SK-N-SH (cell line): ENCODE measurements around the gene LBX1. TPM values are rescaled to one million over a fixed set of nuclear protein-coding genes. Genes with fewer than 3 reads are reported as not detected.

Experiments
- CTCF ChIA-PET: fragments of 300-600, 350-600 bp; formaldehyde crosslinking; extraction: SDS; loops from one replicate; lab custom pipeline; 2021; lab: Yijun Ruan, JAX
- POLR2A ChIA-PET: fragments of 350-600 bp; sonication (Branson Sonifier 250); formaldehyde crosslinking; extraction: SDS; loops from one replicate; lab custom pipeline; 2020; ENCODE audit warnings: antibody characterized with exemption, inconsistent platforms; lab: Yijun Ruan, JAX
- DNase-seq: peaks from one replicate; pipeline ENCODE4 v3.0.0; 2012
- H2AFZ ChIP-seq: fragments of 200-600 bp; sonication (generic); 2 replicates; pipeline ENCODE4 v1.8.1; 2016; ENCODE audit warnings: antibody characterized with exemption, mild to moderate bottlenecking, low read depth
- H3F3A ChIP-seq: fragments of 200-600 bp; sonication (generic); replicated peaks from 2 replicates; pipeline ENCODE3; 2016; ENCODE audit warnings: antibody characterized with exemption, mild to moderate bottlenecking; ENCODE audit not compliant: insufficient read depth
- H3K27ac ChIP-seq, 2 experiments: fragments of 200-500 bp in 1 of 2; fragments of 200-600 bp in 1 of 2; sonication (Bioruptor generic) in 1 of 2; sonication (generic), shearing (Covaris generic) in 1 of 2; 2 replicates each; pipeline versions ENCODE4 v1.5.1 to v1.6.1; 2014 to 2016; ENCODE audit warnings: low read depth in 2 of 2, inconsistent platforms in 1 of 2, low read length in 1 of 2, mild to moderate bottlenecking in 1 of 2, mixed read lengths in 1 of 2
- H3K27me3 ChIP-seq: fragments of 200-600 bp; sonication (generic), shearing (Covaris generic); 2 replicates; pipeline ENCODE4 v1.6.1; 2016; ENCODE audit warnings: mixed run types; ENCODE audit not compliant: insufficient read depth
- H3K36me3 ChIP-seq, 2 experiments: fragments of 200-500 bp in 1 of 2; fragments of 200-600 bp in 1 of 2; sonication (Bioruptor generic) in 1 of 2; sonication (generic) in 1 of 2; replicated peaks in 1 of 2; 2 replicates each; pipeline versions ENCODE3 to v1.5.1; 2014 to 2016; ENCODE audit warnings: low read length in 1 of 2, mild to moderate bottlenecking in 1 of 2; ENCODE audit not compliant: insufficient read depth in 2 of 2, control insufficient read depth in 1 of 2
- H3K4me1 ChIP-seq, 2 experiments: fragments of 200-500 bp in 1 of 2; fragments of 200-600 bp in 1 of 2; sonication (Bioruptor generic) in 1 of 2; sonication (generic), shearing (Covaris generic) in 1 of 2; 2 replicates each; pipeline versions ENCODE4 v1.5.1 to v1.6.1; 2014 to 2016; ENCODE audit warnings: low read depth in 1 of 2, low read length in 1 of 2, mixed run types in 1 of 2; ENCODE audit not compliant: insufficient read depth in 2 of 2, control insufficient read depth in 1 of 2
- H3K4me2 ChIP-seq: fragments of 200-600 bp; sonication (generic), shearing (Covaris generic); 2 replicates; pipeline ENCODE4 v1.6.1; 2017; ENCODE audit warnings: mixed run types
- H3K4me3 ChIP-seq, 2 experiments: fragments of 200-500 bp in 1 of 2; fragments of 200-600 bp in 1 of 2; sonication (Bioruptor generic) in 1 of 2; sonication (generic), shearing (Covaris generic) in 1 of 2; 2 replicates each; pipeline versions ENCODE4 v1.5.1 to v1.8.1; 2014 to 2016; ENCODE audit warnings: low read depth in 2 of 2, inconsistent platforms in 1 of 2, low read length in 1 of 2, mild to moderate bottlenecking in 1 of 2, mixed read lengths in 1 of 2, moderate library complexity in 1 of 2
- H3K79me2 ChIP-seq: fragments of 200-600 bp; sonication (generic); 2 replicates; pipeline ENCODE4 v1.8.1; 2017; ENCODE audit warnings: mild to moderate bottlenecking; ENCODE audit not compliant: insufficient read depth
- H3K9ac ChIP-seq: fragments of 200-600 bp; sonication (generic); 2 replicates; pipeline ENCODE4 v1.6.1; 2017; ENCODE audit warnings: mixed run types
- H3K9me2 ChIP-seq: fragments of 200-600 bp; sonication (generic); 2 replicates; pipeline ENCODE4 v1.6.1; 2017; ENCODE audit warnings: mixed run types
- H3K9me3 ChIP-seq: fragments of 200-600 bp; sonication (generic); 2 replicates; pipeline ENCODE4 v1.6.1; 2017; ENCODE audit warnings: mixed run types, mild to moderate bottlenecking, moderate library complexity
- H4K20me1 ChIP-seq: fragments of 200-600 bp; sonication (generic); 2 replicates; pipeline ENCODE4 v1.6.1; 2017; ENCODE audit warnings: mild to moderate bottlenecking, mixed run types; ENCODE audit not compliant: insufficient read depth
- ELF1 ChIP-seq: IDR thresholded peaks from 2 replicates; pipeline ENCODE4 v1.4.0; 2012
- EP300 ChIP-seq, 2 experiments: IDR thresholded peaks; 2 replicates each; pipeline versions ENCODE4 v1.4.0 to v1.6.1; 2012; ENCODE audit warnings: borderline replicate concordance in 1 of 2, low read depth in 1 of 2, low read length in 1 of 2
- FOXJ3 ChIP-seq: sonication (generic); formaldehyde crosslinking; IDR thresholded peaks from 2 replicates; pipeline ENCODE4 v1.5.1; 2020; ENCODE audit warnings: mild to moderate bottlenecking, missing genetic modification reagents
- GABPA ChIP-seq: IDR thresholded peaks from 2 replicates; pipeline ENCODE4 v1.4.0; 2012; ENCODE audit warnings: low read depth, mild to moderate bottlenecking
- GATA2 ChIP-seq: sonication (generic); formaldehyde crosslinking; IDR thresholded peaks from 2 replicates; pipeline ENCODE4 v1.5.0; 2020; ENCODE audit warnings: mild to moderate bottlenecking, missing genetic modification reagents
- JUND ChIP-seq: IDR thresholded peaks from 2 replicates; pipeline ENCODE4 v1.4.0; 2012
- MEF2A ChIP-seq: IDR thresholded peaks from 2 replicates; pipeline ENCODE4 v1.4.0; 2012; ENCODE audit warnings: low read depth, borderline replicate concordance
- NFIC ChIP-seq: IDR thresholded peaks from 2 replicates; pipeline ENCODE4 v1.4.0; 2012; ENCODE audit warnings: borderline replicate concordance
- NRF1 ChIP-seq: IDR thresholded peaks from 2 replicates; pipeline ENCODE4 v1.6.1; 2012; ENCODE audit warnings: low read depth, mild to moderate bottlenecking, low read length
- POLR2AphosphoS5 ChIP-seq: IDR thresholded peaks from 2 replicates; pipeline ENCODE4 v1.6.1; 2012; ENCODE audit warnings: low read depth, low read length
- RCOR1 ChIP-seq: fragments of 150-350 bp; IDR thresholded peaks from 2 replicates; pipeline ENCODE4 v1.6.1; 2017; ENCODE audit warnings: antibody characterized with exemption, low read length
- SMC3 ChIP-seq: IDR thresholded peaks from 2 replicates; pipeline ENCODE4 v1.6.1; 2012; ENCODE audit warnings: low read depth, low read length, improper control_type of control experiment
- TAF1 ChIP-seq: IDR thresholded peaks from 2 replicates; pipeline ENCODE4 v1.6.1; 2012; ENCODE audit warnings: low read depth, mild to moderate bottlenecking, low read length, moderate library complexity, borderline replicate concordance
- TCF12 ChIP-seq: IDR thresholded peaks from 2 replicates; pipeline ENCODE4 v1.4.0; 2012
- TEAD4 ChIP-seq: IDR thresholded peaks from 2 replicates; pipeline ENCODE4 v1.4.0; 2012; ENCODE audit warnings: mild to moderate bottlenecking, borderline replicate concordance; ENCODE audit not compliant: insufficient read depth
- WGBS: methylation state at CpG from one replicate; pipeline ENCODE4 v1.1.6; 2017; ENCODE audit warnings: low lambda C conversion rate; 5-methylcytosine and 5-hydroxymethylcytosine counted together
- polyA plus RNA-seq, 3 experiments: library from polyadenylated mRNA; depleted of rRNA; stranded (reverse); fragments of >200 nt; gene quantifications; 2 replicates each; pipeline ENCODE4 v1.2.3, GENCODE V29; 2012
- TF ChIP-seq, protein P1 (sequence below): fragments of 150-350 bp; IDR thresholded peaks from 2 replicates; pipeline ENCODE4 v1.6.1; 2017; ENCODE audit warnings: antibody characterized with exemption, low read length, low read depth, borderline replicate concordance
- TF ChIP-seq, protein P2 (sequence below): IDR thresholded peaks from 2 replicates; pipeline ENCODE4 v1.4.0; 2012; ENCODE audit warnings: low read depth
- TF ChIP-seq, protein P3 (sequence below): IDR thresholded peaks from 2 replicates; pipeline ENCODE4 v1.4.0; 2012; ENCODE audit warnings: low read depth, borderline replicate concordance
- TF ChIP-seq, protein P4 (sequence below): fragments of 150-350 bp; IDR thresholded peaks from 2 replicates; pipeline ENCODE4 v1.6.1; 2016; ENCODE audit warnings: mild to moderate bottlenecking, low read depth, low read length
- TF ChIP-seq, protein P5 (sequence below): IDR thresholded peaks from 2 replicates; pipeline ENCODE4 v1.4.0; 2012; ENCODE audit warnings: low read depth, borderline replicate concordance

Gene LBX1
- polyA plus RNA-seq, 1 of the 3 experiments (the other 2 are of a cell fraction), result not detected

DNA sequence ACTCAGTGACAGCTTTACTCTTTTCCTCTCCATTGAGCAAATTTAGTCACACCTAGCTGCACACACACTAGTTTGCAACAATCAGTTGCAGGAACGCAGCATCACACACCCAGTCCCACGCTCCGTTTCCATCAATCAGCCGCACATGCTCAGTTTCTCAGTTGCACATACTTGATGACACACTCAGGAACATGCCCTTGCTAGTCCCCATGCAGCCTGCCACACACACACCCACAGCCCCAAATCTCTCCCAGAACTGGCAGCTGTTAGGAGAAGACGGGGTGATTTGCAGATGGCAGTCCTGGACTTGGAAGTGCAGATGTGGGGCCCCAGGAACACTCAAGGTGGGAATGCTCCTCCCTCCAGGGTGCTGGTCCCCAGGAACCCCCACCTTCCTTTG, 7.7 kb downstream of the LBX1 start:
- POLR2A ChIA-PET, result no interaction called here
- Histone ChIP-seq H3K27me3 (peaks cover 95% of the 10 kb centered on the region), H3K79me2 (no peaks in the 10 kb centered on the region)

More for the DNA sequence above, 7.7 kb downstream of the LBX1 start:
- CTCF ChIA-PET, result interaction anchor here (1.0 to 12.5 kb wide), 8 partner anchors 8 to 348 kb away, joined by 3 to 164 read pairs (median 5); partner anchors contain the start of gene LBX1
- peak; percentile 14 for DNase-seq
- no peak overlapping the region for H3K4me3 ChIP-seq
- no peaks in the 10 kb centered on the region for H3F3A ChIP-seq
- H4K20me1 ChIP-seq, result peaks cover 11% of the 10 kb centered on the region; the same call in 1 of the 2 replicates
- no peaks in the 10 kb centered on the region for H3K9me3 ChIP-seq
- H3K4me1 ChIP-seq, result peaks cover 0 to 28% of the 10 kb centered on the region in 2 experiments; a peak in 1 of 4 replicates
- H3K36me3 ChIP-seq, result no peaks in the 10 kb centered on the region
- WGBS, result 90% methylated on average over 5 of the region's 5 CpGs
- H3K9me2 ChIP-seq, result no peaks in the 10 kb centered on the region
- H3K27ac ChIP-seq, result no peak overlapping the region
- TF ChIP-seq GATA2 (CRISPR knock-in tag), result no peak
- TF ChIP-seq TCF12, result no peak
- no peak for TF ChIP-seq SMC3
- TF ChIP-seq, protein P1, sequence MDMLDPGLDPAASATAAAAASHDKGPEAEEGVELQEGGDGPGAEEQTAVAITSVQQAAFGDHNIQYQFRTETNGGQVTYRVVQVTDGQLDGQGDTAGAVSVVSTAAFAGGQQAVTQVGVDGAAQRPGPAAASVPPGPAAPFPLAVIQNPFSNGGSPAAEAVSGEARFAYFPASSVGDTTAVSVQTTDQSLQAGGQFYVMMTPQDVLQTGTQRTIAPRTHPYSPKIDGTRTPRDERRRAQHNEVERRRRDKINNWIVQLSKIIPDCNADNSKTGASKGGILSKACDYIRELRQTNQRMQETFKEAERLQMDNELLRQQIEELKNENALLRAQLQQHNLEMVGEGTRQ, result no peak
- TF ChIP-seq NRF1, result no peak
- TF ChIP-seq TEAD4, result no peak
- TF ChIP-seq ELF1, result no peak
- no peak for TF ChIP-seq FOXJ3
- no peak for TF ChIP-seq NFIC
- TF ChIP-seq, protein P2, sequence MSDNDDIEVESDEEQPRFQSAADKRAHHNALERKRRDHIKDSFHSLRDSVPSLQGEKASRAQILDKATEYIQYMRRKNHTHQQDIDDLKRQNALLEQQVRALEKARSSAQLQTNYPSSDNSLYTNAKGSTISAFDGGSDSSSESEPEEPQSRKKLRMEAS, result no peak
- TF ChIP-seq GABPA, result no peak
- no peak for TF ChIP-seq MEF2A
- no peak for TF ChIP-seq RCOR1
- TF ChIP-seq, protein P3, sequence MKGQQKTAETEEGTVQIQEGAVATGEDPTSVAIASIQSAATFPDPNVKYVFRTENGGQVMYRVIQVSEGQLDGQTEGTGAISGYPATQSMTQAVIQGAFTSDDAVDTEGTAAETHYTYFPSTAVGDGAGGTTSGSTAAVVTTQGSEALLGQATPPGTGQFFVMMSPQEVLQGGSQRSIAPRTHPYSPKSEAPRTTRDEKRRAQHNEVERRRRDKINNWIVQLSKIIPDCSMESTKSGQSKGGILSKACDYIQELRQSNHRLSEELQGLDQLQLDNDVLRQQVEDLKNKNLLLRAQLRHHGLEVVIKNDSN, result no peak
- no peak for TF ChIP-seq TAF1
- TF ChIP-seq EP300 (IDR thresholded peaks at IDR 0.05; ENCODE audit: borderline replicate concordance in 1 of 2, low read depth in 1 of 2, low read length in 1 of 2), result no peak
- TF ChIP-seq POLR2AphosphoS5, result no peak
- TF ChIP-seq, protein P4, sequence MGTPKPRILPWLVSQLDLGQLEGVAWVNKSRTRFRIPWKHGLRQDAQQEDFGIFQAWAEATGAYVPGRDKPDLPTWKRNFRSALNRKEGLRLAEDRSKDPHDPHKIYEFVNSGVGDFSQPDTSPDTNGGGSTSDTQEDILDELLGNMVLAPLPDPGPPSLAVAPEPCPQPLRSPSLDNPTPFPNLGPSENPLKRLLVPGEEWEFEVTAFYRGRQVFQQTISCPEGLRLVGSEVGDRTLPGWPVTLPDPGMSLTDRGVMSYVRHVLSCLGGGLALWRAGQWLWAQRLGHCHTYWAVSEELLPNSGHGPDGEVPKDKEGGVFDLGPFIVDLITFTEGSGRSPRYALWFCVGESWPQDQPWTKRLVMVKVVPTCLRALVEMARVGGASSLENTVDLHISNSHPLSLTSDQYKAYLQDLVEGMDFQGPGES, result no peak
- TF ChIP-seq, protein P5, sequence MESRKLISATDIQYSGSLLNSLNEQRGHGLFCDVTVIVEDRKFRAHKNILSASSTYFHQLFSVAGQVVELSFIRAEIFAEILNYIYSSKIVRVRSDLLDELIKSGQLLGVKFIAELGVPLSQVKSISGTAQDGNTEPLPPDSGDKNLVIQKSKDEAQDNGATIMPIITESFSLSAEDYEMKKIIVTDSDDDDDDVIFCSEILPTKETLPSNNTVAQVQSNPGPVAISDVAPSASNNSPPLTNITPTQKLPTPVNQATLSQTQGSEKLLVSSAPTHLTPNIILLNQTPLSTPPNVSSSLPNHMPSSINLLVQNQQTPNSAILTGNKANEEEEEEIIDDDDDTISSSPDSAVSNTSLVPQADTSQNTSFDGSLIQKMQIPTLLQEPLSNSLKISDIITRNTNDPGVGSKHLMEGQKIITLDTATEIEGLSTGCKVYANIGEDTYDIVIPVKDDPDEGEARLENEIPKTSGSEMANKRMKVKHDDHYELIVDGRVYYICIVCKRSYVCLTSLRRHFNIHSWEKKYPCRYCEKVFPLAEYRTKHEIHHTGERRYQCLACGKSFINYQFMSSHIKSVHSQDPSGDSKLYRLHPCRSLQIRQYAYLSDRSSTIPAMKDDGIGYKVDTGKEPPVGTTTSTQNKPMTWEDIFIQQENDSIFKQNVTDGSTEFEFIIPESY, result no peak
- TF ChIP-seq JUND, result no peak
- H2AFZ ChIP-seq, result no peak overlapping the region
- H3K4me2 ChIP-seq, result no peak overlapping the region
- H3K9ac ChIP-seq, result no peak overlapping the region
